Panc1 (cell line): ENCODE data around the gene NLRP12.

Experiments used
- POLR2AphosphoS5 ChIP-seq: IDR thresholded peaks from 2 replicates; pipeline ENCODE4 v1.6.1; 2012; ENCODE audit warnings: mild to moderate bottlenecking, low read depth, low read length, moderate library complexity
- REST ChIP-seq, 2 experiments: IDR thresholded peaks; 2 replicates each; pipeline ENCODE4 v1.6.1; 2011 to 2012; ENCODE audit warnings: low read depth in 2 of 2, control low read depth in 1 of 2, low read length in 1 of 2, mild to moderate bottlenecking in 1 of 2, moderate library complexity in 1 of 2; ENCODE audit not compliant: insufficient read depth in 1 of 2
- TCF7L2 ChIP-seq: IDR thresholded peaks from 2 replicates; pipeline ENCODE4 v1.6.1; 2011; ENCODE audit warnings: mild to moderate bottlenecking, low read depth, low read length, inconsistent platforms
- TF ChIP-seq, protein P1 (sequence below): fragments of 450-650 bp; IDR thresholded peaks from 2 replicates; pipeline ENCODE4 v1.5.1; 2017; ENCODE audit warnings: mild to moderate bottlenecking

GRCh38 chr19:53786744-53787143, 37.4 kb downstream of the NLRP12 start:
- TF ChIP-seq, protein P1, sequence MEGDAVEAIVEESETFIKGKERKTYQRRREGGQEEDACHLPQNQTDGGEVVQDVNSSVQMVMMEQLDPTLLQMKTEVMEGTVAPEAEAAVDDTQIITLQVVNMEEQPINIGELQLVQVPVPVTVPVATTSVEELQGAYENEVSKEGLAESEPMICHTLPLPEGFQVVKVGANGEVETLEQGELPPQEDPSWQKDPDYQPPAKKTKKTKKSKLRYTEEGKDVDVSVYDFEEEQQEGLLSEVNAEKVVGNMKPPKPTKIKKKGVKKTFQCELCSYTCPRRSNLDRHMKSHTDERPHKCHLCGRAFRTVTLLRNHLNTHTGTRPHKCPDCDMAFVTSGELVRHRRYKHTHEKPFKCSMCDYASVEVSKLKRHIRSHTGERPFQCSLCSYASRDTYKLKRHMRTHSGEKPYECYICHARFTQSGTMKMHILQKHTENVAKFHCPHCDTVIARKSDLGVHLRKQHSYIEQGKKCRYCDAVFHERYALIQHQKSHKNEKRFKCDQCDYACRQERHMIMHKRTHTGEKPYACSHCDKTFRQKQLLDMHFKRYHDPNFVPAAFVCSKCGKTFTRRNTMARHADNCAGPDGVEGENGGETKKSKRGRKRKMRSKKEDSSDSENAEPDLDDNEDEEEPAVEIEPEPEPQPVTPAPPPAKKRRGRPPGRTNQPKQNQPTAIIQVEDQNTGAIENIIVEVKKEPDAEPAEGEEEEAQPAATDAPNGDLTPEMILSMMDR, result no peak
- TF ChIP-seq POLR2AphosphoS5, result no peak
- TF ChIP-seq REST (IDR thresholded peaks at IDR 0.05; ENCODE audit: insufficient read depth in 1 of 2, low read depth in 2 of 2, low read length in 1 of 2), result no peak
- no peak for TF ChIP-seq TCF7L2
